HCT116 (cell line): ENCODE results near the gene SRCIN1. TPM values are rescaled to one million over a fixed set of nuclear protein-coding genes. Genes with fewer than 3 reads are reported as not detected.

Source experiments
- ATAC-seq: fragments of 200-7000 bp; cut with Tn5 transposase; 2 replicates; pipeline ENCODE4 v1.9.1; 2020; ENCODE audit warnings: mild to moderate bottlenecking, moderate library complexity
- BruUV-seq: library from RNA; stranded (reverse); fragments of 400-500 nt; replicated peaks from 2 replicates; lab custom pipeline; 2021; lab: Mats Ljungman, UMichigan
- CTCF ChIA-PET: fragments of 300-600 bp; sonication (Branson Sonifier 250); formaldehyde crosslinking; loops from one replicate; lab custom pipeline; 2021; ENCODE audit warnings: antibody characterized with exemption; lab: Charles Lee
- POLR2A ChIA-PET: fragments of 300-600, 350-600 bp; sonication (Branson Sonifier 250); formaldehyde crosslinking; loops from one replicate; lab custom pipeline; 2021; ENCODE audit warnings: antibody characterized with exemption; lab: Charles Lee
- RAD21 ChIA-PET, 2 experiments: fragments of 300-600 bp; sonication (Branson Sonifier 250); formaldehyde crosslinking; loops; one replicate each; lab custom pipeline; 2023; ENCODE audit warnings: low total read pairs in 2 of 2; ENCODE audit not compliant: uncharacterized antibody in 2 of 2, unreplicated experiment in 2 of 2, low non-redundant PET in 1 of 2; lab: Charles Lee
- DNase-seq: peaks from one replicate; pipeline ENCODE4 v3.0.0-alpha.2; 2010; ENCODE audit warnings: low read depth, low spot score
- H2AFZ ChIP-seq: fragments of 200-600 bp; shearing (Covaris generic), sonication (generic); 2 replicates; pipeline ENCODE4 v1.6.1; 2017; ENCODE audit warnings: low read depth, mixed run types, mixed read lengths, antibody characterized with exemption, low read length; ENCODE audit not compliant: poor library complexity, severe bottlenecking
- H3K27ac ChIP-seq: 2 replicates; pipeline ENCODE4 v1.5.1; 2012; ENCODE audit warnings: low read depth, low read length
- H3K27me3 ChIP-seq: fragments of 200-600 bp; sonication (generic); 2 replicates; pipeline ENCODE4 v1.6.1; 2016; ENCODE audit warnings: mixed run types, low read length, mixed read lengths; ENCODE audit not compliant: insufficient read depth
- H3K36me3 ChIP-seq, 2 experiments: fragments of 200-500 bp in 1 of 2; fragments of 200-600 bp in 1 of 2; sonication (Bioruptor generic) in 1 of 2; sonication (generic) in 1 of 2; 2 replicates each; pipeline versions ENCODE4 v1.5.1 to v1.6.1; 2014 to 2016; ENCODE audit warnings: low read length in 2 of 2, inconsistent platforms in 1 of 2, mixed read lengths in 1 of 2, mixed run types in 1 of 2; ENCODE audit not compliant: insufficient read depth in 2 of 2, control insufficient read depth in 1 of 2
- H3K4me1 ChIP-seq, 2 experiments: fragments of 200-600 bp in 1 of 2; sonication (generic) in 1 of 2; 2 replicates each; pipeline versions ENCODE4 v1.5.1 to v1.6.1; 2012 to 2017; ENCODE audit warnings: low read length in 2 of 2, inconsistent platforms in 1 of 2, mild to moderate bottlenecking in 1 of 2, mixed read lengths in 1 of 2, mixed run types in 1 of 2, moderate library complexity in 1 of 2; ENCODE audit not compliant: insufficient read depth in 2 of 2, control insufficient read depth in 1 of 2
- H3K4me2 ChIP-seq: fragments of 200-600 bp; sonication (generic); 2 replicates; pipeline ENCODE4 v1.6.1; 2017; ENCODE audit warnings: mixed run types, low read length, mixed read lengths
- H3K4me3 ChIP-seq, 2 experiments: fragments of 200-600 bp in 1 of 2; sonication (generic) in 1 of 2; replicated peaks in 1 of 2; 2 replicates each; pipeline ENCODE4 v1.5.1; 2011 to 2016; ENCODE audit warnings: low read length in 2 of 2, control low read depth in 1 of 2, low read depth in 1 of 2, mild to moderate bottlenecking in 1 of 2, mixed read lengths in 1 of 2, mixed run types in 1 of 2
- H3K79me2 ChIP-seq: fragments of 200-600 bp; sonication (generic); 2 replicates; pipeline ENCODE4 v1.6.1; 2017; ENCODE audit warnings: mild to moderate bottlenecking, mixed run types, low read length, moderate library complexity, mixed read lengths; ENCODE audit not compliant: insufficient read depth
- H3K9ac ChIP-seq: fragments of 200-600 bp; sonication (generic); 2 replicates; pipeline ENCODE4 v1.6.1; 2016; ENCODE audit warnings: low read length, mixed read lengths
- H3K9me2 ChIP-seq: fragments of 200-600 bp; sonication (generic), shearing (Covaris generic); 2 replicates; pipeline ENCODE4 v1.6.1; 2017; ENCODE audit warnings: mixed run types, mild to moderate bottlenecking, moderate library complexity; ENCODE audit not compliant: insufficient read depth
- H3K9me3 ChIP-seq, 2 experiments: fragments of 200-500 bp in 1 of 2; fragments of 200-600 bp in 1 of 2; sonication (Bioruptor generic) in 1 of 2; sonication (generic) in 1 of 2; 2 replicates each; pipeline ENCODE4 v1.6.1; 2014 to 2017; ENCODE audit warnings: low read length in 2 of 2, mixed read lengths in 2 of 2, inconsistent platforms in 1 of 2, low read depth in 1 of 2, mild to moderate bottlenecking in 1 of 2, mixed run types in 1 of 2, moderate library complexity in 1 of 2; ENCODE audit not compliant: control insufficient read depth in 1 of 2, insufficient read depth in 1 of 2
- H4K20me1 ChIP-seq: fragments of 200-600 bp; sonication (generic), shearing (Covaris generic); 2 replicates; pipeline ENCODE4 v1.6.1; 2017; ENCODE audit warnings: mixed run types, mild to moderate bottlenecking, moderate library complexity; ENCODE audit not compliant: insufficient read depth
- EZH2phosphoT487 ChIP-seq: fragments of 200-600 bp; IDR thresholded peaks from 2 replicates; pipeline ENCODE4 v1.6.1; 2018; ENCODE audit warnings: antibody characterized with exemption, borderline replicate concordance
- POLR2A ChIP-seq: IDR thresholded peaks from 2 replicates; pipeline ENCODE4 v1.7.0; 2011; ENCODE audit warnings: borderline replicate concordance; ENCODE audit not compliant: insufficient read depth, insufficient read length; ENCODE audit errors: extremely low read depth
- POLR2AphosphoS5 ChIP-seq: IDR thresholded peaks from 2 replicates; pipeline ENCODE4 v1.6.1; 2011; ENCODE audit warnings: mild to moderate bottlenecking, low read depth, low read length, moderate library complexity
- SRF ChIP-seq: IDR thresholded peaks from 2 replicates; pipeline ENCODE4 v1.6.1; 2012; ENCODE audit warnings: low read depth
- ZFX ChIP-seq: fragments of 450-650 bp; IDR thresholded peaks from 2 replicates; pipeline ENCODE4 v1.6.1; 2017
- intact Hi-C: fragments of 100-400 bp; cut with micrococcal nuclease; formaldehyde crosslinking; loops from 2 replicates; pipeline ENCODE4 v1.10.0; 2022
- total RNA-seq: library from RNA; stranded (reverse); gene quantifications from one replicate; pipeline ENCODE4 v1.2.1, GENCODE V29; 2021; ENCODE audit not compliant: unreplicated experiment
- TF ChIP-seq, protein P1 (sequence below), 3 experiments: fragments of 200-600 bp in 1 of 3; sonication (generic) in 1 of 3; IDR thresholded peaks in 2 of 3; conservative IDR thresholded peaks in 1 of 3; 2 replicates each; pipeline ENCODE4 v1.5.1; 2012 to 2017; ENCODE audit warnings: low read depth in 2 of 3, low read length in 2 of 3, antibody characterized with exemption in 1 of 3, borderline replicate concordance in 1 of 3, control low read depth in 1 of 3, mild to moderate bottlenecking in 1 of 3, mixed read lengths in 1 of 3, mixed run types in 1 of 3, moderate library complexity in 1 of 3; ENCODE audit not compliant: insufficient read depth in 1 of 3
- TF ChIP-seq, protein P2 (sequence below): IDR thresholded peaks from 2 replicates; pipeline ENCODE4 v1.6.1; 2012
- TF ChIP-seq, protein P3 (sequence below): IDR thresholded peaks from 2 replicates; pipeline ENCODE4 v1.6.1; 2012; ENCODE audit warnings: low read depth

SRCIN1 gene
- total RNA-seq, 1 experiment from 2014 or later: 10.5 TPM

DNA sequence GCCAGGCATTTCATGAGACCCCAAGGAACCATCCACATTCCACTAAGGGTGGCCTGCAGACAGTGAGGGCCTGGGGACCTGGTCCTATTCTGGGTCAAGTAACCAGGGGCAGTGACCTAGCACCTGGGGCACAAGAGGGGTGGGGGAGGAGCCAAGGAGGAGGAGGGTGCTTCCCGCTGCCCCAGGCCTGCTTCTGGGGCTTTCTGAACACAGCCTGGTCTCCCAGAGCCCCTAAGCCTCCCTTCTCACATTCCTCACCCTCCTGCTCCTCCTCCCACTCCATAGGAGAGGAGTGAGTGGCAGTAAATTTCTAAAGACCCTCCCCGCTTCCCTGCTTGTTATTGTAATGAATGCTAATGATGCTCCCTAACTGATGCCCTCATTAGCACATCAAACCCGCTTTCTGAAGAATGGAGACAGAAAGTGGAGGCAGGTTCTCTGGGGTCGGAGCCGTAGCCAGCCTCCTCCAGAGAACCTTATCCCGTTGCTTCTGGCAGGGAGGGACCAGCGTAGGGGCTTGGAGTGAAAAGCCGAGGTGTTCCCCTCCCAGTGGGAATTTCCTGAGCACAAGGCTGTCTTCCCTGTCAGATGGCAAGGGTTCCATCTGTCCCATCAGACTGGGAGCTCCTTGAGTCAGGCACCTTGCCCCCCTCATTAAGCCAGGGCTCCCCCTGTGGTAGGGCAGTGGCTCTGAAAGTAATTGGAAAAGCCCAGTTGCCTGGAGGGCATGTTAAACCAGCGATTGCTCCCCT lies 3.7 kb upstream of the SRCIN1 start:
- H3K27ac ChIP-seq: no peak overlapping the region
- H3K27me3 ChIP-seq: no peaks in the 10 kb centered on the region
- ChIA-PET CTCF (no interaction called here), RAD21 (no interaction called here), POLR2A (no interaction called here)
- ATAC-seq (no peak), DNase-seq (no peak)
- intact Hi-C loops: no loop called here
- H3K4me1 ChIP-seq: peaks cover 12 to 25% of the 10 kb centered on the region in 2 experiments
- TF ChIP-seq, protein P1, sequence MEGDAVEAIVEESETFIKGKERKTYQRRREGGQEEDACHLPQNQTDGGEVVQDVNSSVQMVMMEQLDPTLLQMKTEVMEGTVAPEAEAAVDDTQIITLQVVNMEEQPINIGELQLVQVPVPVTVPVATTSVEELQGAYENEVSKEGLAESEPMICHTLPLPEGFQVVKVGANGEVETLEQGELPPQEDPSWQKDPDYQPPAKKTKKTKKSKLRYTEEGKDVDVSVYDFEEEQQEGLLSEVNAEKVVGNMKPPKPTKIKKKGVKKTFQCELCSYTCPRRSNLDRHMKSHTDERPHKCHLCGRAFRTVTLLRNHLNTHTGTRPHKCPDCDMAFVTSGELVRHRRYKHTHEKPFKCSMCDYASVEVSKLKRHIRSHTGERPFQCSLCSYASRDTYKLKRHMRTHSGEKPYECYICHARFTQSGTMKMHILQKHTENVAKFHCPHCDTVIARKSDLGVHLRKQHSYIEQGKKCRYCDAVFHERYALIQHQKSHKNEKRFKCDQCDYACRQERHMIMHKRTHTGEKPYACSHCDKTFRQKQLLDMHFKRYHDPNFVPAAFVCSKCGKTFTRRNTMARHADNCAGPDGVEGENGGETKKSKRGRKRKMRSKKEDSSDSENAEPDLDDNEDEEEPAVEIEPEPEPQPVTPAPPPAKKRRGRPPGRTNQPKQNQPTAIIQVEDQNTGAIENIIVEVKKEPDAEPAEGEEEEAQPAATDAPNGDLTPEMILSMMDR (IDR thresholded peaks at IDR 0.05 in 2 of 3, conservative IDR thresholded peaks at IDR 0.05 in 1 of 3; ENCODE audit: borderline replicate concordance in 1 of 3, insufficient read depth in 1 of 3, low read depth in 2 of 3, low read length in 2 of 3): 0 out of 6 replicates have a peak, but pooled peaks of 1 of the 3 experiments have one; percentile 19
- TF ChIP-seq POLR2A: no peak
- H3K9me2 ChIP-seq: no peaks in the 10 kb centered on the region
- H4K20me1 ChIP-seq: no peaks in the 10 kb centered on the region
- no peak overlapping the region for H2AFZ ChIP-seq
- H3K4me2 ChIP-seq: no peak overlapping the region
- H3K4me3 ChIP-seq: no peak overlapping the region
- H3K9me3 ChIP-seq: no peaks in the 10 kb centered on the region
- no peaks in the 10 kb centered on the region for H3K36me3 ChIP-seq
- no peak overlapping the region for H3K9ac ChIP-seq
- no peaks in the 10 kb centered on the region for H3K79me2 ChIP-seq
- BruUV-seq: no TSS peak

DNA sequence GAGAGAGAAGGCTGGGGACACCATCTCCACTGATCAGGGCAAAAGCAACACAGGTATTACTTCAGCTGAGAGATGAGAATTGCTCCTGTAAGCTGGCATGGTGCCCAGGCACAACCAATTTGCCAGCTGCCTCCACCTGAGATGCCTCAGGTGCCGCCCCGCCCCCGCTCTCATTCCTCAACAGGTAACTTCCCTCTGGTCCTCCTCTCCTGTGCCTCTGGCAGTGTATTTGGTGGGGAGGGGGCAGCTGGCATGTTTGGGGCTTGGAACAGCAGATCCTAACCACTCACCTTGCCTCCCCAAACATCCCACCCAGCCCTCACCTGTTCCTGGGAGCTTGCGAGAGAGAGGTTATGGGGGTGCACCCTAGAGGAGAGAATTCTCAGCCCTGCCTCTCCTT lies 2.9 kb upstream of the SRCIN1 start:
- intact Hi-C loops: no loop called here
- no peaks in the 10 kb centered on the region for H4K20me1 ChIP-seq
- H3K9me2 ChIP-seq: no peaks in the 10 kb centered on the region
- no peaks in the 10 kb centered on the region for H3K79me2 ChIP-seq
- ATAC-seq: no peak
- H3K9ac ChIP-seq: no peak overlapping the region
- no TSS peak for BruUV-seq
- no peaks in the 10 kb centered on the region for H3K9me3 ChIP-seq
- no peak overlapping the region for H3K27ac ChIP-seq
- no peak for DNase-seq
- no peaks in the 10 kb centered on the region for H3K27me3 ChIP-seq
- POLR2A ChIA-PET: no interaction called here
- no peak overlapping the region for H2AFZ ChIP-seq
- TF ChIP-seq EZH2phosphoT487: no peak
- no peak for TF ChIP-seq ZFX
- TF ChIP-seq, protein P2, sequence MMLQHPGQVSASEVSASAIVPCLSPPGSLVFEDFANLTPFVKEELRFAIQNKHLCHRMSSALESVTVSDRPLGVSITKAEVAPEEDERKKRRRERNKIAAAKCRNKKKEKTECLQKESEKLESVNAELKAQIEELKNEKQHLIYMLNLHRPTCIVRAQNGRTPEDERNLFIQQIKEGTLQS: no peak
- no peak for TF ChIP-seq POLR2AphosphoS5
- TF ChIP-seq, protein P3, sequence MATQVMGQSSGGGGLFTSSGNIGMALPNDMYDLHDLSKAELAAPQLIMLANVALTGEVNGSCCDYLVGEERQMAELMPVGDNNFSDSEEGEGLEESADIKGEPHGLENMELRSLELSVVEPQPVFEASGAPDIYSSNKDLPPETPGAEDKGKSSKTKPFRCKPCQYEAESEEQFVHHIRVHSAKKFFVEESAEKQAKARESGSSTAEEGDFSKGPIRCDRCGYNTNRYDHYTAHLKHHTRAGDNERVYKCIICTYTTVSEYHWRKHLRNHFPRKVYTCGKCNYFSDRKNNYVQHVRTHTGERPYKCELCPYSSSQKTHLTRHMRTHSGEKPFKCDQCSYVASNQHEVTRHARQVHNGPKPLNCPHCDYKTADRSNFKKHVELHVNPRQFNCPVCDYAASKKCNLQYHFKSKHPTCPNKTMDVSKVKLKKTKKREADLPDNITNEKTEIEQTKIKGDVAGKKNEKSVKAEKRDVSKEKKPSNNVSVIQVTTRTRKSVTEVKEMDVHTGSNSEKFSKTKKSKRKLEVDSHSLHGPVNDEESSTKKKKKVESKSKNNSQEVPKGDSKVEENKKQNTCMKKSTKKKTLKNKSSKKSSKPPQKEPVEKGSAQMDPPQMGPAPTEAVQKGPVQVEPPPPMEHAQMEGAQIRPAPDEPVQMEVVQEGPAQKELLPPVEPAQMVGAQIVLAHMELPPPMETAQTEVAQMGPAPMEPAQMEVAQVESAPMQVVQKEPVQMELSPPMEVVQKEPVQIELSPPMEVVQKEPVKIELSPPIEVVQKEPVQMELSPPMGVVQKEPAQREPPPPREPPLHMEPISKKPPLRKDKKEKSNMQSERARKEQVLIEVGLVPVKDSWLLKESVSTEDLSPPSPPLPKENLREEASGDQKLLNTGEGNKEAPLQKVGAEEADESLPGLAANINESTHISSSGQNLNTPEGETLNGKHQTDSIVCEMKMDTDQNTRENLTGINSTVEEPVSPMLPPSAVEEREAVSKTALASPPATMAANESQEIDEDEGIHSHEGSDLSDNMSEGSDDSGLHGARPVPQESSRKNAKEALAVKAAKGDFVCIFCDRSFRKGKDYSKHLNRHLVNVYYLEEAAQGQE: no peak
- TF ChIP-seq SRF: no peak
- H3K4me1 ChIP-seq: peaks cover 12 to 25% of the 10 kb centered on the region in 2 experiments
- H3K4me2 ChIP-seq: no peak overlapping the region
- CTCF ChIA-PET: interaction anchor here (0.6 to 2.6 kb wide), 3 partner anchors 10 to 59 kb away, joined by 3 to 13 read pairs (median 5); no protein-coding TSS in a partner anchor
- no peaks in the 10 kb centered on the region for H3K36me3 ChIP-seq
- RAD21 ChIA-PET: no interaction called here
- no peak overlapping the region for H3K4me3 ChIP-seq
